GM12801 (cell line): ENCODE results near the gene MAD1L1.

Experiments
- TF ChIP-seq, protein P1 (sequence below): IDR thresholded peaks from one replicate; pipeline ENCODE4 v1.5.1; 2011; ENCODE audit warnings: control low read depth; ENCODE audit not compliant: insufficient read length; ENCODE audit errors: extremely low read depth

The MAD1L1 gene

DNA sequence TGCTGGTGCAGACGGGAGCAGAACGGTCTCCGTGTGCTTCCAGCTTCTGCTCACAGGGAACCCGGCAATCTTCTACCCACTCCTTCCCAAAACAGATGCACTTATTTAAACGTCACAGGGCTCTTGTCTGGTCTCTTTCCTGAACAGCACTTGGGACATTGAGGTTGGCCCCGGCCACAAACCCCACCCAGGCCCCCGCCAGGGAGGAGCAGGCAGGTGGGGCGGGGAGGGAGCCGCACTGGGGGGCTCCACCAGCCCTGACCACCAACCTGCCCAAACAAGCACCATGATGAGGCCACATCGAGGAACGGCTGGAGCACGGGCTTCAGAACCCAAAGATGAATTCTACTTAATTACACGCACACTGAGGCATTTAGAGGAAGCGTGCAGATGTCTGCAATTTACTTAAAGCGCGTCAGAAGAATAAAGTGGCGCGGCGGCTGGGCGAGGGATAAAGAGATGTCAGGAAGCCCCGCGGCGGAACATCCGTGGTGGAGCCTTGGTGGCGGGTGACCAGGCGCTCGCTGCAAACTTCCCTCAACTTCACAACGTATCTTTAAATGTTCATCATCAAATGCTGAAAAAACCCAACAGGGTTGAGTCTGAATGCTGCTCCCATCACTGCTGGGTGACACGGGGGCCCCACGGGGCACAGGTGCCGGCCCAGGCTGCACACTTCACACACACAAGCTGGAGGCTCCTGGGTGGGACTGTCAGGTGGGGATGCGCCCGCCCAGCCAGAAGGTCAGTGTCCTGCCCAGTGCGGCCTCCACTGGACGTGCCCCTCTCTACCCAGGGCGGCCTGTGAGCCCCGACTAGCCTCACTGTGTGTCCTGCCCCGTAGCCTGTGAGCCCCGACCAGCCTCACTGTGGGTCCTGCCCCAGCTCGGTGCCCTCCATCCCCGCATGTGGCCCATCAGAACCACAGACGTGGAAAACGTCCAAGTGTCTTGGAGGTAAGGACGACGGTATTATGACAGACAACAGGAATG, 279.2 kb downstream of the MAD1L1 start:
- TF ChIP-seq, protein P1, sequence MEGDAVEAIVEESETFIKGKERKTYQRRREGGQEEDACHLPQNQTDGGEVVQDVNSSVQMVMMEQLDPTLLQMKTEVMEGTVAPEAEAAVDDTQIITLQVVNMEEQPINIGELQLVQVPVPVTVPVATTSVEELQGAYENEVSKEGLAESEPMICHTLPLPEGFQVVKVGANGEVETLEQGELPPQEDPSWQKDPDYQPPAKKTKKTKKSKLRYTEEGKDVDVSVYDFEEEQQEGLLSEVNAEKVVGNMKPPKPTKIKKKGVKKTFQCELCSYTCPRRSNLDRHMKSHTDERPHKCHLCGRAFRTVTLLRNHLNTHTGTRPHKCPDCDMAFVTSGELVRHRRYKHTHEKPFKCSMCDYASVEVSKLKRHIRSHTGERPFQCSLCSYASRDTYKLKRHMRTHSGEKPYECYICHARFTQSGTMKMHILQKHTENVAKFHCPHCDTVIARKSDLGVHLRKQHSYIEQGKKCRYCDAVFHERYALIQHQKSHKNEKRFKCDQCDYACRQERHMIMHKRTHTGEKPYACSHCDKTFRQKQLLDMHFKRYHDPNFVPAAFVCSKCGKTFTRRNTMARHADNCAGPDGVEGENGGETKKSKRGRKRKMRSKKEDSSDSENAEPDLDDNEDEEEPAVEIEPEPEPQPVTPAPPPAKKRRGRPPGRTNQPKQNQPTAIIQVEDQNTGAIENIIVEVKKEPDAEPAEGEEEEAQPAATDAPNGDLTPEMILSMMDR, result no peak

DNA sequence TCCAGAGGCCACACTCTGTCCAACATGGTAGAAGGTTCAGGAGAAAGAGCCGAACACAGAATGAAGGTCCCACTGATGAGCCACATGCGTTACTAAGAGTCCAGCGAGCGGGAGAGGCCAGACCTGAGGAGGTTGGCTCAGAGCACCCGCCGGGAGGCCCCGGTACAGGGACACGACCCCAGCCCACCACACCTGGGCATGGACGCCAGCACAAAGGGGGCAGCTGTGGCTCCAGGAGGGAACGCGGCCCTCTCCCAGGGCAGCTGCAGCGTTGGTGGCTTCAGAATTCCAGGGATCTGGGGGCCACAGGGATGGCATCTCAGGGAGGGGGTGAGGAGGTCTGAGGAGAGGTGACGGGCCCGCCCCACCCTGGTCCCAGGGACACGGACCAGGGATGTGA, 280.0 kb downstream of the MAD1L1 start:
- TF ChIP-seq, protein P1, result no peak

GRCh38 chr7:1952169-1952760, 280.5 kb downstream of the MAD1L1 start:
- TF ChIP-seq, protein P1, result no peak

GRCh38 chr7:1951600-1951999, 281.1 kb downstream of the MAD1L1 start:
- TF ChIP-seq, protein P1, result no peak

- TF ChIP-seq, protein P1, result no peak
Observed at GRCh38 chr7:1951159-1951536, 281.6 kb downstream of the MAD1L1 start.

DNA sequence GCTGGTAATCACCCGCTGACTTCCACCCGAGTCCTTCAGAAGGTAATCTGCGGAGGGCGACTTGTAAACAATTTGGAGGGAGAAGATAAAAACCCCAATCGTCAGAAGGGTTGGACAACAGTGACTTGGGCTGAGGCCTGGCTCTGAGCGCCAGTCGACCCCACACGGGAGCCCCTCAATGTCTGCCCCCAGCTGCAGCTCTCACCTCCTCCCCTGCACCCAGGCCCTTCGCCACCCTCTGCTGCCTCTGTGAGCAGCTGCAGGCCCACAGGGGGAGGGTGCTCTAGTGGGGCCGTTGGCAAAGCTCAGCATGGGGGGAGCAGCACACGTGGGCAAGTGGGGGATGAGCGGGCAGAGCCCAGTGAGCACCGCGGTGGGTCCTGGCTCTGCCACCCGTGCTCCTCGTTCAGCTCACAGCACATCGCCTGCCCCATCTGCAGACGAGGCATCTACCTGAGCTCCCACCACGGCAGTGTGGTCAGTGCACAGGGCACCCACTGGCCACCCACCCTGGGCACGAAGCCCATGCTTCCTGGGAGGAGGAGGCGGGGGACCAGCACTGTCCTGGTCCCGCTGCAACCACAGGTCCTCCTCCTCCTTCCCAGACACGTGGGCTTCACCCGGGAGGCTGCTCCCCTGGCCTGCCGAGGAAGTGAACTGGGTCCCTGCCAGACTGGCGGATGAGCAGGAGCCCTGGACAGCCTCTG, 282.1 kb downstream of the MAD1L1 start:
- TF ChIP-seq, protein P1, result no peak

GRCh38 chr7:1950066-1950451, 282.7 kb downstream of the MAD1L1 start:
- TF ChIP-seq, protein P1, result no peak
